Fibroblast of skin of back (primary cell): ENCODE measurements around the gene NUDT3.
A peak's percentile ranks its signal among the peaks of the same experiment; 100 is the strongest.
"Not testable (repeated sequence)": the region's sequence is repeated elsewhere in the genome, so short reads cannot be mapped to it uniquely, and the experiment has no call there.

Experiments used
- DNase-seq: peaks from one replicate; pipeline ENCODE4 v3.0.0-alpha.2; 2013

The NUDT3 gene

DNA sequence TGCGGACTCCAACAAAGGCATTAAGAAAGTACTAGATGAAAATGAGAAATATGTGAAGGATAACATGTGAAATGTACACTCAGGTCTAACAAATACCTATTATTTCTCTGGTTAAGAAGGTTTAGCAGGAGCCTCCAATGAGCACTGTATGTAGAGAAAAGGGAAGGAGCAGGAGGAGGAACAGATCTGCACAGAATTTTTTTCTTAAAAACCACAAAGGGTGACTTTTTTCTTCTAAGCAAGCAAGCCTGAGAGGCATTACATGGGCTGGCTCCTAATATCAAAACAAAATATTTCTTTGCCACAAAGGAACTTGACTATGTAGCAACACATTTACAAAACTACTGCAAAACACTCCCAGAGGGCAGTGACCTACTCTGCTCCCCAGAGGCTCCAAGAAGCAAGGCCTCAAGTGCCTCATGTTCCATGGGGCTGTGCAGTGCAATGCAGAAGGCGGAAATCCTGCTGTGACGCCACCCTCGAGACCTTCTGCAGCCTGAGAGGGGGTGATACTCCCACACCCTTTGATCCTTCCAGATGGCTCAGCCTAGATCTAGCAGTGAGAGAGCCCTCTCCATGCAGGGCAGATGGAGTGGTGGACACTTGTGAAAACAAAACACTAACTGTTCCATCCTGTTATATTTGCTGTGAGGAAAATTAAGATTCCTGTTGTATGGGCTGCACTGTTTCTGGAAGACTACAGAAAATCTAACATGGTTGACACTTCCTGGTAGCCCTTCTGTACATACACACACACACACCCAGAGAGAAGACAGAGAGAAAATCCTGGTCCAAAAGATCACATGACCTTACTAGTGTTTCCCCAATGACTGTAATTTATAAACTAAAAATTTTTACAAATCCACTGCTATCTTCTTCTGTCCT, 107.7 kb downstream of the NUDT3 start:
- DNase-seq = peak; percentile 61

DNA sequence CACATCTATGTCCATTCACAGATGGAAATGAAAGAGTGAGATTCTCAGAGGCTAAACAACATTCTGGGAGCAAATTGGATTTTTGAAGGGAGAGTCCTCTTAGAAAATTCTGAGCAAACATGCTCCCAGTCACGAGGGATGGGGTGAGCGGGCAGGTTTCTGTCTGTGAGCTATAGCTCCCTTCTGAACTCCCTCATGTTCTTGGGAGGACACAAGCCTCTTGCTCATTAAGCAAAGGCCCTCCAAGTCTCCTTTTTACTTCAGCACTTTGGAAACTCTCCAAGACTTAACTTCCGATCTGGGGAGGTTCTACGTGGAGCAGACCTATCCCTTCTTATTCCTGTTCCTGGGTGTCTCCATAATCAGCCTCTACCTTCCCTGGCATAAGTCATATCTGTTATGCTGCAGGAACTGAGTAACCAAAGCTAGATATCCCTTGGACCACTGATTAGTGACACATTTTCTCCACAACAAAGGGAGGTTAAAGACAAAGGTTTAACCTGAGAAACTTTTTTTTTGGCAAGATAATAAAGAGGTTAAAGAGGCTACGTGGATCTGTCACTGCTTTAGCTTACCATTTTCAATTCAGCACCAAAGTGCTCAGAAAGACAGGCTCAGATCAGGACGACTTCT, 110.7 kb downstream of the NUDT3 start:
- no peak for DNase-seq

DNA sequence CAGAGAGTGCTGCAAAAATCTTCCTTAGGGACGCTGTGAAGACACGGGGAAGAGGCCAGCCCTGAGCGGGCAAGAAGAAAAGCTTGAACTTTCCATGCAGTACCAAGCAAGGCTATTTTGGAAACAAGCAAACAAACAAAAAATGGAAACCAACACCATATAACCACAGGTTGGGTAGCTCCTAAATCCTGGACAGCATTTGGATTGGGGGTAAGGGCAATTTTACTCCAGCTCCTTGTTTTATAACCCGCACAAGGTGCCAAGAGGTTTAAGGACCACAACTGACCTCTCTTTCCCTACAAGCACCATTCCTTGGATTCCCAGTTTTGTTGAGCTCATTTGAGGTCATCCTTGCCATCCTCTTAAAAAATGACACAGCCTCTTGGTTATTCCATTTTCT, 112.3 kb downstream of the NUDT3 start:
- no peak for DNase-seq

DNA sequence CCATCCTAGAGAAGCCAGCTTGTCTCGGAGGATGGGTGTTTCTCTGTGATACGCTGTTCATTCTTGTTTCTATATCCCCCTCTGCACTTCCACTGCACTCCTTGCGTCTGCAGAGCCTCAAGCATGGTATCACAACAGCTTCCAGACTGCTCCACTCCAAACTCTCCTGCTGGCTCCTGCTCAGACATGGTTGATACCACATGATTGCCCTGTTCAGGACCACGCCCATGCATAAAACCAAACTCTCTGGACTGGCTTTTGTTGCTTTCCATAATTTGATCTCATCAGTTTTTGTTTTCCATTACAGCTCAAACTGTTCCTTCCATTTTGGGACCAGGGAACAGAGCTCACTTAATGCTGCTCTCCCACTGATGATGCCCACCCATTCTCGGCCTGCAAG, 113.6 kb downstream of the NUDT3 start:
- DNase-seq = no peak

DNA sequence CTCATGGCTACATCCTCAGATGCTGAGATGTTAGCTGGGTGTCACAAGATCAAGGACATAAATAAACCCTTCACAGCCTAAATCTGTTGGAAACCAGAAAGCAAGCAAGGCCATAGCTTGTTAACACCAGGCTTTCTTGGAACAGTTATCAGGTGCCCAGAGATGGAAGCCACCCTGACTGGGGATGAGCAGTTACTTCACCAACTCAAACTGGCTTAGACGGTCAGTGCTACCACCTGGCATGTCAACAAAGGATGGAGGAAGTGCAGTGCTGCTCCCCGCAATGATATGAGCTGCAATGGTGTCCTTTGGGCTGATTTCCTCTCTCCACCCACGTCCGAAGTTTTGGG, 114.7 kb downstream of the NUDT3 start:
- no peak for DNase-seq

DNA sequence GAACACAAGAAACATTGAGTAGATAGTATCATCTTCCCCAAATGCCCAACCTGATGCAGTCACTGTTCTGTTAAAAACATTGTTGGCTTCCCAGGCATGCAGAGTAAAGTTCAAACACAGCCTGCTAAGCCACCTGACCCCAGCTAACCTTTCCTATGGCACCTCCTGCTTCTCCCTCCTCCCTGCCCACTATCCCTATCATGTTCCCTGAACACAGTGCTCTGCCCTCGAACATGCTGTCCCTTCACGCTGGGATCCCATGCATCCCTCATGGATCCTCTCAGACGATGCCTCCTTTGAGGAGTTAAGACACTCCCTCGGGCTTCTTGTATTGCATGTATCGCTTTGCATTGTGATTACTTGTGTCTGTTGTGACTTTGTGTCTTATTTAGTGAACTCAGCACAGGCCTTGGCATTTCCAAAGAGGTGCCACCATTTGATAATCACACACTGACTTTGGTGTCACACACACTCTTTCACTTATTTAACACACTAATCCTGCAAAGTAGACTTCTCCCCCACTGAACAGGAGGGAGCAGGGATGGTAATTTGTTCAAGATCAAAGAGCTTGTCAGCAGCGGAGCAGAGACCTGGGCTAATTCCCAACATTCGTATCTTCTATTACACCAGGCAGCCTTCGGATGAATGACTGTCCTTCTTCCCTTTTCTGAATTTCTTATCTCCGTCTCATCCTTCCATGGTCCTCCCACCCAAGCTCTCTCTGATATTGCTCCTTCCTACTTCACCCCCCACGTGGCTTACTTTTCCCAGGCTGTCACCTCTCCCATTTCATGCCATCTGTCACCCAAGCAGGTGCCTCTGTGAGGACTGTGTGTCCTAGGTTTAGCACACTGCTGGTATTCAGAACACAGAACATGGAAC, 115.3 kb downstream of the NUDT3 start:
- no peak for DNase-seq

DNA sequence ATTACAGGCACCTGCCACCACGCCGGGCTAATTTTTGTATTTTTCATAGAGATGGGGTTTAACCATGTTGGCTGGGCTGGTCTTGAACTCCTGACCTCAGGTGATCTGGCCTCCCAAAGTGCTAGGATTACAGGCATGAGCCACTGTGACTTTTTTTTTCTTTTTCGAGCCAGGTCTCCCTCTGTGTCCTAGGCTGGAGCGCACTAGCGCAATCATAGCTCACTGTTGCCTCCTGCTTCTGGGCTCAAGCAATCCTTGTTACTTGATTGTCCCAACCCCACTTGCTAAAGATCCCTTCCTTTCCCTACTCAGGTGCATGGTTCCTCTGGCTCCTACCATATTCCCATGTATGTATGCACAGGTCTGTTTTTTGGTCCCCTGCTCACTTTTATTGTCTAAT, 116.3 kb downstream of the NUDT3 start:
- no peak for DNase-seq

DNA sequence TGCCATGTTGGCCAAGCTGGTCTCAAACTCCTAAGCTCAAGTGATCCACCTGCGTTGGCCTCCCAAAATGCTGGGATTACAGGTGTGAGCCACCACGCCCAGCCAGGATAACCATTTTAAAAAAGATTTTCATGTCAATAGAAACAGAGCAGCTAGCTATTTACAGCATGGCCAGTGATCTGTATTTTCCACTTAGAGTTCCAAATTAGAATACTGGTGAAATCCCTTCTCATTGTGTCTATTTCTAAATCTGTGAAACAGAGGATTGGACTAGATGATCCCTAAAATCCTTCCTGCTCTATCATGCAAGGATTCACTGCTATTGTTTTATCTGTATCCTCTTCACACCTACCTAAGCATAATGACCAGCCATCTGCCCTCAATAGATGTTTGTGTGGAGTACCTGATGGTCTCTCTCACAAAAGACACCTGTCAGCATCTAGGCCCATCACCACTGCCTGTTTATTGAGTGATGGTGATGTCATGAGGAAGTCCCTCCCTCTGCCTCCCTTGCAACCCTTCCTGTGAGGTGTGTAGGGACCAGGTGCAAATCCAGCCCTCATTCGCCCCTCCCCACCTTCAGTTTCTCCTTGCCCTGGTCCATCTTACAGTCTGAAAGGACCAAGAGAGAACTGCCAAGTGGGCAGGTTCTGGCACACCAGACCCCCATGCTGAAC, 117.2 kb downstream of the NUDT3 start:
- DNase-seq = no peak

DNA sequence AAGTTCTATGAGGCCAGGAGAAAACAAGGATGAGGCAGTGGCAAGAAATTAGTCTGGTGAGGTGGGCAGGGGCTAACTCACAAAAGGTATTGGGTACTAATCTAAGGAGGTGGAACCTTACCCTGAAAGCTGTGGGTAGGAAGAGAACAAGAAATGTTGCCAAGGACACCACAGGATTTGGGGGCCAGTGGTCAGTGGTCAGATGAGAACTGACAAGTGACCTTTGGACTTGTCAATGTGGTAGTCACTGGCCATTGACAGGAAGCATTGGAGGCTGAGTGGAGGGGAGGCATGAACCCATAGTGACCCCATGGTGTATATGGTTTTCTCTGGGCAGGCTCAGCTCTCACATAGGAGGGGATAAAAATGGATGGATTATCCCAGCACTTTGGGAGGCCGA, 118.3 kb downstream of the NUDT3 start:
- no peak for DNase-seq

DNA sequence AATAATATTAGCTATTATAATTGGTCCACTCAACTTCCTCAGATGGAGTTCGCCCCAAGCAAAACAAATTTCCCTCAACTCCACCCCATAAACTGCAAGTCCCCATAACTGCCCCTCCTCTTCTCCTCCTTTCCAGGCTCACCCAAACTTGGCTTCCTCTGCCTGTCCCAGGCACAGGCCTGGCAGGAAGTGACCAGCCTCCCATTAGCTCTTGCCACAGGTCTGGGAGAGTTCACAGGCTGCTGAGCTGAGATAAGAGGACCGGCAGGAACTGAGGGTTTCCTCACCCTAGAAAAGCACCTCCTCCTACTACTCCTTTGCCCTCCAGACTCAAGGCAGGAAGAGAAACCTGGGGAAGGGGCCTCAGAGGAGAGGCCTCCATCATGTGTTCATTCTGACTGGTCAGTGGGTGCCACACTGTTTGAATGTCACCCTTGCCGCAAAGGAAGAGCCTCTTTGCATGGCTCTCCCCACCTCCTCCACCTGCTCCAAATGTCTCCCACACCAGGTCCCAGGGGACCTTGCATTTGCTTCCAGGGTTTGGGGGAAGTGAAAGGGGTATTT, 119.1 kb downstream of the NUDT3 start:
- no peak for DNase-seq

DNA sequence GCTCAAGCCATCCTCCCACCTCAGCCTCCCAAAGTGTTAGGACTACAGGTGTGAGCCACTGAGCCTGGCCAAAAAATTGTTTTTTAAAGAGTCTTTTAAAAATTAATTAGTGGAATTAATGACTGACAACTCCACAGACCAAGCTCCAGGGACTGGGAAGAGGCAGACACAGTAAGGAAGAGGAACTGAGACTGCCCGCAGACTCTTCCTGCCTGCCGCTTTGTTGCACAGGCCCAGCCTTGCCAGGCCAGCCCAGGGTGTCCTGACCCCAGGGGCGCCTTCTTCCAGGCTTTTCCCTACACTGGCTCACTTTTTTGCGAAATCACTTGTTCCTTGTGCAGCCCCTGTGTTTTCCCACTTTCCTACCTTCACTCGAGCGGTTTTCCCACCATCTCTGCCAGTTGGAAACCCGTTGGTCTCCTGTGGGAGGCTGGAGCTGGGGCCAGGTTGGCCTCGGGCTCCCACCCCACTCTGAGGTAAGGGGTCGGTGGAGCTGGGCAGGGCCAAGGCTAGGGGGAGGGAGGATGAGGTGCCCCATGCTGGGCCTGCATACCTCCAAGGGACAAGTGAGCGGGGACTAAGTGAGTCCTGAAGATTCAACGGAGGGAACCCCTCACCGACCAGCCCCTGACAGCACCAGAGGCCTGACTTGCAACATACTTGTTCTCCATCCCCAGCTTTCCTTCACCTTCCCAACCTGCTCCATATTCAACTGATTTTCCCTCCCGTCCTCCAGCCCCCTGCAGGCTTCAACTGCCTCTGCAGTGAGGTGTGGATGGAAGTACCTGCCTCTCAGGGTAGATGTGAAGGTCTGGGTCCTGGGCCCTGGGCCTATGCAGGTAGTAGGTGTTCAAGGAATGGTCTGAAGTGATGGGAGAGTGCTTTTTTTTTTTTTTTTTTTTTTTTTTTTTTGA, 120.2 kb downstream of the NUDT3 start:
- DNase-seq = no peak

DNA sequence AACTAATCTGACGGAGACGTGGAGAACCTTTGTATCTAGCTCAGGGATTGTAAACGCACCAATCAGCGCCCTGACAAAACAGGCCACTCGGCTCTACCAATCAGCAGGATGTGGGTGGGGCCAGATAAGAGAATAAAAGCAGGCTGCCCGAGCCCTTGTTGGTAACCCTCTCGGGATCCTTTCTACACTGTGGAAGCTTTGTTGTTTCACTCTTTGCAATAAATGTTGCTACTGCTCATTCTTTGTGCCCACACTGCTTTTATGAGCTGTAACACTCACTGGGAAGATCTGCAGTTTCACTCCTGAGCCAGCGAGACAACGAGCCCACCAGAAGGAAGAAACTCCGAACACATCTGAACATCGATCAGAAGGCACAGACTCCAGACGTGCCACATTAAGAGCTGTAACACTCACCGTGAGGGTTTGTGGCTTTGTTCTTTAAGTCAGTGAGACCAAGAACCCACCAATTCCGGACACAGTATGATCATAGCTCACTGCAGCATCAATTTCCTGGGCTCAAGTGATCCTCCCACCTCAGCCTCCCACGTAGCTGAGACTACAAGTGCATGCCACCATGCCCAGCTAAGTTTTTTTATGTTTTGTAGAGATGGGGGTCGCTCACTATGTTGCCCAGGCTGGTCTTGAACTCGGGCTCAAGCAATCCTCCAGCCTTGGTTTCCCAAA, 122.7 kb downstream of the NUDT3 start:
- DNase-seq = not testable (repeated sequence)

DNA sequence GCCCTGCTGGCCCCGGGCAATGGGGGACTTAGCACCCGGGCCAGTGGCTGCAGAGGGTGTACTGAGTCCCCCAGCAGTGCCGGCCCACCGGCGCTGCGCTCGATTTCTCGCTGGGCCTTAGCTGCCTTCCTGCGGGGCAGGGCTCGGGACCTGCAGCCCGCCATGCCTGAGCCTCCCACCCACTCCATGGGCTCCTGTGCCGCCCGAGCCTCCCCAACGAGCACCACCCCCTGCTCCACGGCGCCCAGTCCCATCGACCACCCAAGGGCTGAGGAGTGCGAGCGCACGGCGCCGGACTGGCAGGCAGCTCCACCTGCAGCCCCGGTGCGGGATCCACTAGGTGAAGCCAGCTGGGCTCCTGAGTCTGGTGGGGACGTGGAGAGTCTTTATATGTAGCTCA, 123.3 kb downstream of the NUDT3 start:
- not testable (repeated sequence) for DNase-seq

DNA sequence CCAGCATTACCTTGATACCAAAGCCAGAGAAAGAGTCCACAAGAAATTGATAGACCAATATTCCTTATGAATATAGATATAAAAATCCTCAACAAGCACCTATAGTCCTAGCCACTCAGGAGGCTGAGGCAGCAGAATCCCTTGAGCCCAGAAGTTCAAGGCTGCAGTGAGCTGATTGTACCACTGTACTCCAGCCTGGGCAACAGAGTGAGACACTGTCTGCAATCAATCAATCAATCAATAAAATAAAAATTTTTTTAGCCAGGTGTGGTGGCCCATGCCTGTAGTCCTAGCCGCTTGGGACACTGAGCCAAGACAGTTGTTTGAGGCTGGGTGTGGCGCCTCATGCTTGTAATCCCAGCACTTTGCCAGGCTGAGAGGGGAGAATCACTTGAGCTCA, 124.7 kb downstream of the NUDT3 start:
- no peak for DNase-seq

DNA sequence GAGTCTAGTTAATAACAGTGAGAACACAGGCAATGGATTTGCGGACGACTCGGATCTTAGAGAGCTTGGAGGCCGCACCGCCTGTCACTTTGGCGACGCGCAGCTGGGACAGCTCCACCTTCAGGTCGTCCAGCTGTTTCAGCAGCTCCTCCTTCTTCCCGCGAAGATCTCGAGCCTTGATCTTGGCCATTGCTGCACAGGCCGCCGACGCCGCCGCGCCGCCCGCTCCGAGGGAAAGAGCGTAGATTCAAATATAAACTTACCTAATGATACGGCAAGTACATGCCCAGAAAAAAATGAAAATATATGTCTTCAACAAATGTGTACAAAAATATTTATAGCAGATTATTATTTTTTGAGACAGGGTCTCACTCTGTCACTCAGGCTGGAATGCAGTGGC, 129.0 kb downstream of the NUDT3 start:
- not testable (repeated sequence) for DNase-seq

DNA sequence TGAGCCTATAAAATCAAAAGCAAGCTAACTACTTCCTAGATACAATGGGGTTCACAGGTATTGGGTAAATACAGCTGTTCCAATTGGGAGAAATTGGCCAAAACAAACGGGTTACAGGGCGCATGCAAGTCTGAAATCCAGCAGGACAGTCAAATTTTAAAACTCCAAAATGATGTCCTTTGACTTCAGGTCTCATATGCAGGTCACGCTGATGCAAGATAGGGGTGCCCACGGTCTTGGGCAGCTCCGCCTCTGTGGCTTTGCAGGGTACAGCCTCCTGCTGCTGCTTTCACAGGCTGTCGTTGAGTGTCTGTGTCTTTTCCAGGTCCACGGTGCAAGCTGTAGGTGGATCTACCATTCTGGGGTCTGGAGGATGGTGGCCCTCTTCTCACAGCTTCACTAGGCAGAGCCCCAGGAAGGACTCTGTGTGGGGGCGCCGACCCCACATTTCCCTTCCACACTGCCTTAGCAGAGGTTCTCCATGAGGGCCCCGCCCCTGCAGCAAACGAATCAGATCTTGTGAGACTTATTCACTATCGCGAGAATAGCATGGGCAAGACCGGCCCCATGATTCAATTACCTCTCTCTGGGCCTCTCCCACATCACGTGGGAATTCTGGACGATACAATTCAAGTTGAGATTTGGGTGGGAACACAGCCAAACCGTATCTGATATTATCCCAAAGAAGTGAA, 131.7 kb downstream of the NUDT3 start:
- DNase-seq = no peak

DNA sequence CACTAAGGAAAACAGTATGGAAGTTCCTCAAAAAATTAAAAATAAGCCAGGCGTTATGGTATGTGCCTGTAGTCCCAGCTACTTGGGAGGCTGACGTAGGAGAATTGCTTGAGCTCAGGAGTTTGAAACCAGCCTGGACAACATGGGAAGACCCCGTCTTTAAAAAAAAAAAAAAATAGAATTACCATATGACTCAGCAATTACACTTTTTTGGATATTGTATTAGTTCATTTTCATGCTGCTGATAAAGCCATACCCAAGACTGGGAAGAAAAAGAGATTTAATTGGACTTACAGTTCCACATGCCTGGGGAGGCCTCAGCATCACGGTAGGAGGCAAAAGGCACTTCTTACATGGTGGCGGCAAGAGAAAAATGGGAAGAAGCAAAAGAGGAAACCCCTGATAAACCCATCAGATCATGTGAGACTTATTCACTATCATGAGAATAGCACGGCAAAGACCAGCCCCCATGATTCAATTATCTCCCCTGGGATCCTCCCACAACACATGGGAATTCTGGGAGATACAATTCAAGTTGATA, 132.9 kb downstream of the NUDT3 start:
- no peak for DNase-seq

DNA sequence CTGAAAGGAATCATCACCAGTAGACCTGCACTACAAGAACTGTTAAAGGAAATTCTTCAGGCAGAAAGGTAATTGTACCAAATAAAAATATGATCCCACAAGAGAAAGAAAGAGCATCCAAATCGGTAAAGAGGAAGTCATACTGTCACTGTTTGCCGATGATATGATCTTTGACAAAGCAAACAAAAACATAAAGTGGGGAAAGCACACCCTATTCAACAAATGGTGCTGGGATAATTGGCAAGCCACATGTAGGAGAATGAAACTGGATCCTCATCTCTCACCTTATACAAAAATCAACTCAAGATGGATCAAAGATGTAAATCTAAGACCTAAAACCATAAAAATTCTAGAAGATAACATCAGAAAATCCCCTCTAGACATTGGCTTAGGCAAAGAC, 140.1 kb downstream of the NUDT3 start:
- DNase-seq = not testable (repeated sequence)

DNA sequence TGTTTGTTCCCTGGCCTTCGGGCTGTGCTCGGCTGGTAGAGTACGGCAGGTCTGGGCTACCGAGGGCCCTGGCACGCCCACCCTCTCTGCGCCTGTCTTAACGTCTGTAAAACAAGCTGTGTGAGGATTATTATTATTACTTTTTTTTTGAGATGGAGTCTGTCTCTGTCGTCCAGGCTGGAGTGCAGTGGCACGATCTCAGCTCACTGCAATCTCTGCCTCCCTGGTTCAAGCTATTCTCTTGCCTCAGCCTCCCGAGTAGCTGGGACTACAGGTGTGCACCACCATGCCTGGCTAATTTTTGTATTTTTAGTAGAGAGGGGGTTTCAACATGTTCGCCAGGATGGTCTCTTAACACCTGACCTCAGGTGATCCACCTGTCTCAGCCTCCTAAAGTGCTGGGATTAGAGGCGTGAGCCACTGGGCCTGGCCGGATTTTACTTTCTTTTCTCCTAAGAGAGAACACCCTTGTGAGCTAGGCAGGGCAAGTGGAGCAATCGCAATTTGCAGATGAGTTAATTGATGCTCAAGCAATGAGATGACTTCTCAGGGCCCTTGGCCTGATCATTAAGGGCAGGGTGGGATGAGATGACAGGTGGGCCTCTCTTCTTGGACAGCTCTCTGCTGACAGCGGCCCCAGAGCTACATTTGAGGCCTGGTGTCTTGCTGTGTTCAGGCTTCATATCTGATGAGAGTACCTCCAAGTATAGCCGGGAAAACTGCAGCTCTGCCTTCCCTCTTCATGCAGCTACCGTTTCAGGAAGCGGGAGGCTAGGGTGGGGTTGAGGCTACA, 142.8 kb downstream of the NUDT3 start:
- DNase-seq = no peak
